NCI-H2227 (cell line): ENCODE data around the gene PTPRJ.
"Not testable (repeated sequence)": the region's sequence is repeated elsewhere in the genome, so short reads cannot be mapped to it uniquely, and the experiment has no call there.

Source experiments
- DNase-seq: peaks from one replicate; lab custom pipeline; 2025; ENCODE audit not compliant: unreplicated experiment; lab: John Stamatoyannopoulos, UW

The PTPRJ gene

DNA sequence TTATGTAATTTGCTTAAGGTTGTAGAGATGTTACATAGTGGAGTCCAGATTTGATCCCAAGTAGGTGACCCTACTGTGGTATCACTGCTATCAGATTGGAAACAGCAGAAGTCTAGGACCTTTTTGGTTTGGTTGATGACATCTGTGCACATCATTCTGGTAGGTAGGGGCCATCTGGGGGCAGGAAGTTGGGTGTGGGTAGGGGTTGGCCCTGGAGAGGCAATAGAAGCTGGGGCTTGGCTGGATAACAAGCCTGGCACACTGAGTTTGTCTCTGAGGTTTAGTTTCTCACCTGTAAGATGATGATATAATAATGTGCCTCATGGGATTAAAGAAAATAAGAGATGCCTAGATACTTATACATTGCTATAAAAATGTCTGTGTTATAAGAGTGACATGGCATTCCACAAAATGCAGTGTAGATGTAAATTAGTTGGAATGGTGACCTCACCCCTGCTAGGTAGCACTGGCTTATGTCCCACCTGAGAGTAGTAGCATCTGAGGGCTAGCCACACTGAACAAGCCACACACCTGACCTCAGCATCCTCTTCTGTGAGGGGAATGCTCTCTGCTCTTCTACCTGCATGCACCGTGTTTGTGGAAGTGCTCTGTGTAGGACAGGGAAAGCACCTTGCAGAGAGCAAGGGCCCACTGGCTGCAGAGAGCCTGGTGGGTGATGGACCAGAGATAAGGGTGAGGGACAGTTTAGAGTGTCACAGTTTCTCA is 36.9 kb downstream of the PTPRJ start:
- no peak for DNase-seq

DNA sequence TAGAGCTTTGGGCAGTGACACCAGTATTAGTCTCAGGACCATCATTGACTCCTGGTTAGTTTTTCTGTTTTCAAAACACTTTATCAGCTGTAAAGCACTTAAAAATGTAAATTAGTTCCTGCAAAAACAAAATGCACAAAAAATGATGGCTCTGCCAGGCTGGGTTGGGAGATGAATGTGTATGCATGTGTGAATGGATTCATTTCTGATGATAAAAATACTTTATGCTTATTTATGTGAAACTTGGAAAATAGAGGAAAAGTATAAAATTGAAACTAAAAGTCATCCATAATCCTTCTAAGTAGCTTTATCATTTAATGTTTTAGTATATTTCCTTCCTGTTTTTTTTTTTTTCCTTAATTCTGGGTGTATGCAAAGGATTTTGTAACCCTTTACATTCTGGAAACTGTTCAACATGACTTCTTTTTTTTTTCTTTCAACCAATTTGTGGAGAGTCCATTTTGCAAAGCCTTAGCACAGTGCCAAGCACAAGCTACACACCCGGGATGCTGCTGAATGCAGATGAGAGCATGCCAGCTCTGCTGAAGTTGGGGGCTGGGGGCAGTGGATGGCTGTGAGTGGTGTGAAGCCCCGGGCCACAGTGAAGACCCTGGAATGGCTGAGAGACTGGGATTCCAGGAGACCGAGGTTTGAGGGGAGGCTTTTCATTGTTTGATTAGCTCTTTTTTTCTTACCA is 37.6 kb downstream of the PTPRJ start:
- no peak for DNase-seq

DNA sequence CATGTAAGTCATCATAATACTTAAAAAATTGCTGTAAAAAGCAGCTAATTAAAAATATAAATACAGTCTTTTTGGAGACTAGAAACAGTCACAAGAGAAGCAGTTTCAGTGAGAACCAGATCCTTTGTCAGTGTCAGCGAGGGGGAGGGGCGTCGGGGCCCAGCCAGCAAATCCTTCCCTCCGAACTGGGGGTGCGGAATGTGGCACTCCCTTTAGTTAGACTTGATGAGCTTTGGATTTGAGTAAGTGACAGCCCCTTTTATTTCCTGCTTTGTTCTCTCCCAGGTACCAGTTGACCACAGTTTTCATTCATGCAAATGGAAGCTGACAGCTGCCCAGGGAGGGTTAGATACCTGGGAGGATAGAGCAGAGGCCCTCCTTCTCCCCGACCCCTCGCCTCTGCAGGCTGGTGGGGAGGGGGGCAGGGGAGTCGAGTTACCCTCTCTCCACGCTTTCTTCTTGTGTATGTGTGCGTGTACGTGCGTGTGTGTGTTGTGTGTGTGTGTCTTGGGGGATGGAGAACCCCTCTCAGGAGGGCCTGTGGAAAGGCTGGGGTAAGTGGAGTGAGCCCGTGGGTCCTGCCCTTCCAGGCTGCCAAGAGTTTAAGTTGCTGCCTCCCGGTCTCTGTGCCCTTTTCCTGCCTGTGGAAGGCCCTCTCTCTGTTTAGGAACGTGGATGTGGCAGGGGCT is 38.3 kb downstream of the PTPRJ start:
- peak; percentile 54 for DNase-seq

DNA sequence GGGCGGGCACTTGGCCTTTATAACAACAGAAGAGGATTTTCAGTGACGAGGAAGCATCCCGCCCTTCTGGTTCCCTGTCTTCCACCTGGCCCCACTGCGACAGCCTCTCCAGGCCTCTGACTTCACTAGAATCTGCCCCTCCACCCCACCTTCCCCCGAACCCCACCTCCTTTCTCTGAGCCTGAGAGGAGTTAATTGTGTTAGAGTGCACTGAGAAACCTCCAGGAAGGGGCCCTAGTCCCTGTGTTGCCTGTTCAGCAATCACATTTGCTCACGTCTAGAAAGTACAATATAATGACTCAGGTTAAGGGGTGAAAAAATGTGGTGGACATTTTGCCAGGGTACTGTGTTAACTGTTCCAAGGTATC is 38.8 kb downstream of the PTPRJ start:
- peak; percentile 65 for DNase-seq

DNA sequence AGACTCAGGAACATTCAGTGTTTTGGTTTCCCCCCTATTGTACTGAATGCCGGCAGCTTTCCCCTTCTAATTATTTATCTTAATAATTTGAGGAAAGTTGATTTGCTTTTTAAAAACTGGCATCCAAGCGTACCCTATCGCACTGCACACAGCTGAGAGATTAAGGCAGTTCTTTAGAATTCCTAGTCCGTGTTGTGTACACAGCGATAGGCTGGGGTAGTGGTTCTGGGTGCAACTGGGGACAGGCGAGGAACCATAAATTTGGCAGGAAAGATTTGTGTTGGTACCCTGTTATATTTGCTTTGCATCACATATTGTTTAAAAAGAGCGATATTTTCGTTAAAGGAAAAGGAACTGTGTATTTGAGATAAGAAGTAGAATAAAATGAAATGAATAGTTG is 39.2 kb downstream of the PTPRJ start:
- no peak for DNase-seq

DNA sequence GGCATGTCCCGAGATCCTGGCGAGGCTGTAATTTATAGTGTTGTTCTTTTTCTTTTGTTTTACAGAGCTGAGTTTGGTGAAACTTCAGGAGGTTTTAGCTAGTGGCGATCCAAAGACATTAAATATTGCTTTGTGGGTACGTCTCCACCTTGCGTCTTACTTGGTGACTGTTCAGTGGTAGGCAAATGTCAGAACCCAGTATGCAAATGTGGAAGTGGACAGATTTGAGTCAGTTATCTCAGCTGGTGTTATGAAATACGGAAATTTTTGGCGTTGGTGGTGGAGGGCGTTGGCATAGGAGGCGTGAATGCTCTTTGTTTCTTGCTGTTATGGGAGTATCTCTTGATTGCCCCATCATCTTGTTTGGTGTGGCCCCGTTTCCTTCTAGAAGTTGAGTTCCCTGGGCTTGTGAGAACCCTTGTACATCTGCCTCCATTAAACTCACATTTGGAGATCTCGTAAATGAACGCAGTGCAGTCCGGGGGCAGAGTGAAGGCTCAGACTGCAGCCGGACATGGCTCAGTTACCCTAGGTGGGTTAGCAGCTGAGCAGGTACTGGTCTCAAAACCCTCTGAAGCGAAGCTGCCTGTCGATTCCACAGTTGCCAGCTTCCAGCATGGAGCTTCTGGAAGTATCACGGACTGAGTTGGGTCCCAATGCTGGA is 39.9 kb downstream of the PTPRJ start:
- DNase-seq: no peak

DNA sequence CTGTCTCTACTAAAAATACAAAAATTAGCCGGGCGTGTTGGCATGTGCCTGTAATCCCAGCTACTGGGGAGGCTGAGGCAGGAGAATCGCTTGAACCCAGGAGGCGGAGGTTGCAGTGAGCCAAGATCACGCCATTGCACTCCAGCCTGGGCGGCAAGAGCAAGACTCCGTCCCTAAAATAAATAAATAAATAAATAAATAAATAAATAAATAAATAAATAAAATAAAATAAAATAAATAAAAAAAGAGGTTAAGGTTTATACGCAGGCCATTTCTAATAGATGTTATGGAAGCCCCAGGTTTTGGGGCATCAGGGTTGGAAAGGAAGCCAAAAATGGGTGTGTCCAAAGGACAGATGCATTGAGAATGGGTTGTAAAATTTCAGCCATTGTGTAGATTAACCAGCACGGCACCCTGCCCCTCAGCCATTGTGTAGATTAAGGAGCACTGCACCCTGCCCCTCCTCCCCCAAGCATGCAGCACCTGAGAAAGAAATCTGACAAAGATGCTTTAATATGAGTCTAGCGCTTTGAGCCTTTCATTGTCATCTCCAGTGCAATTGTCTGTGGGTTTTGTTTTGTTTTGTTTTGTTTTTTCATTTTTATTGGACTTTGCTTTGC is 41.0 kb downstream of the PTPRJ start:
- not testable (repeated sequence) for DNase-seq

DNA sequence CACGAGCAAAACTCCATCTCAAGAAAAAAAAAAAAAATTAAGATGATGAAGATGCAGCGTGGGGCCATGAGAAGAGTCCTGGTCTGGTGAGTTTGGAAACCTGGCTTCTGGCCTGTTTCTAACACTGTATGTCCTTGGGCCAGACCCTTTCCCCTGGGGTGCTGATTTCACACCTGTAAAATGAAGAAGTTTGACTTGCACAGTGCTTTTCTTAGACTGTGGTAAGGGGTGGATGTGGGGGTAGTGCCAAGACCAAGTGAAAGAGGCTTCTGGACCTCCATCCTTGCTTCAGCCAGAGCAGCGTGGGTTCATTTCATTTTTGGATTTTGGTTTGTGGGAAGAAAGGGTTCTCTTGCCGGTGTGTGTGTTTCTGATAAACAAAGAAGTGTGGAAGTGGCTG is 42.1 kb downstream of the PTPRJ start:
- no peak for DNase-seq

DNA sequence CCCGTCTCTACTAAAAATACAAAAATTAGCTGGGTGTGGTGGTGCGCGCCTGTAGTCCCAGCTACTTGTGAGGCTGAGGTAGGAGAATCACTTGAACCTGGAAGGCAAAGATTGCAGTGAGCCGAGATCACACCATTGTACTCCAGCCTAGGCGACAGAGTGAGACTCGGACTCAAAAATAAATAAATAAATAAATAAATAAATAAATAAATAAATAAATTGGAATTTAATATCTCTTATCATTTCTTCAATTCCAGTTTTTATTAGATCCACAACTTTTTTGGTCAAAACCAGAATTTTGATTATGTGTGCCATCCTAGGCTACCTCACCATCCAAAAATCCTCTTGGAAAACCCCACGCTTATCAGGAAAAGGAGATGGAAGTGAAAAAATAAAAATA is 43.2 kb downstream of the PTPRJ start:
- not testable (repeated sequence) for DNase-seq

DNA sequence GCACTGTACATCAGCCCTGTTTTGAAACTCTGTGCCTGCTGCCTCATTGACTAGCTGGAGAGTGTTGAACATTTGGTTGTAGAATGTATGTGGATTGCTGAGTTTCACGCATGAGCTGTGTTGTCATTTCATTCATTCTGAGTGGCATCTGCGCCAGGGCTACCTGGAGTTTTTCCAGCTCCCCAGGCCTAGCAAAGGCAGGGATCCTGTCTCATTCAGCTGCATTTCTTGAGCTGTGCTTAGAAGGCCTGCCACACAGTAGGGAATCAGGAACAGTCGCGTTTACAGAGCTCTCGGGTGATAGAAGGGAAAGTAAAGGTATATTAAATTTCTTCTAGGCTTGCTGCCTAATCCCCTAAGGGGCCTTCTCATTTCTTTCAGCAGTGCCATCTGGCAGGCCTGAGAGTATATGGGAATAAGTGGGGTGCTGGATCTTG is 44.3 kb downstream of the PTPRJ start:
- no peak for DNase-seq

DNA sequence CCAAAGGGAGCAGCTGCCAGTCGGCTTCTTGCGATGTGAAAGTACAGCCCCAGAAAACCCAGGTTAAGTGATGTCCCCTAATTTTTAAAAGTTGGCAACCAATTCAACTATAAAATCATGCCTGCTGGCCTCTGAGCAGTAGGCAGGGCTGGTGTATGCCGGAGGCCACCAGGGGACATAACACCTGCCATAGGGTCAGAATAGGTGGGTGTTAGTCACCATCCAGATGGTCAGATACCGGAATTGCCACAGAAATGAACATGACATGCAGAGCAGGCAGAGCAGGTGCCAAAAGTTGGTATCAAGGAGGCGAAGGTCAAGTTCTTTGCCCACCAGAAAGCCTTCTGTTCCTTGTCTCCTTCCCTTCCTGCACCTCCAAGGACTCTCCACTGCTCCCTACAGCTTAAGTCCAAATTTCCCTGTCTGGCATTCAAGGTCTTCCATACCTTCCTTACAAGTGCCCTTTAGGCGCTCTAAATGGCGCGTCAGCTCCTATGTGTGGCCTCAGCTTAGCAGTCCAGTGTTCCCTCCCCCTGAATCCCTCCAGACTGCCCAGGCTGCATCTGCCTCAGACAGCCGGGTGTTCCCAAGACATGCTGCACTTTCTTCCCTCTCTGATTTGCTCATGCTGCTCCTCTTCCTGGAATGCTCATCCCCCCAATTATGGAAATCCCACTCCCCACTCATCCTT is 45.1 kb downstream of the PTPRJ start:
- no peak for DNase-seq

DNA sequence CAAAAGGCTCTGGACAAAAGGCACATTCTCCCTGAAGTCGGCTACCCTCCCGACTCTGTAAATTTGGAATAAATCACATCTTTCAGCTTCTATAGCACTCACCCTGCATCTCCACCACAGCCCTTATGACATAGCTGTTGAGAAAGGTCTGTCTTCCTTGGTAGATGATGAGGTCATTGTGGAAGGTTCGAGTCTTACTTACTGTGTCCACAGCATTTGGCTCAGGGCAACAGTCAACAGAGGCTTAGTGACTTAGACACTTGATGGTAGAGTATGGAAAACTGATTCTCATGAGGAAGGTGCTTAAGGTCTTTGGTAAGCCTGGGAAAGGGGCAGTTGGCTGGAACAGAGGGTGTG is 45.6 kb downstream of the PTPRJ start:
- DNase-seq: no peak

DNA sequence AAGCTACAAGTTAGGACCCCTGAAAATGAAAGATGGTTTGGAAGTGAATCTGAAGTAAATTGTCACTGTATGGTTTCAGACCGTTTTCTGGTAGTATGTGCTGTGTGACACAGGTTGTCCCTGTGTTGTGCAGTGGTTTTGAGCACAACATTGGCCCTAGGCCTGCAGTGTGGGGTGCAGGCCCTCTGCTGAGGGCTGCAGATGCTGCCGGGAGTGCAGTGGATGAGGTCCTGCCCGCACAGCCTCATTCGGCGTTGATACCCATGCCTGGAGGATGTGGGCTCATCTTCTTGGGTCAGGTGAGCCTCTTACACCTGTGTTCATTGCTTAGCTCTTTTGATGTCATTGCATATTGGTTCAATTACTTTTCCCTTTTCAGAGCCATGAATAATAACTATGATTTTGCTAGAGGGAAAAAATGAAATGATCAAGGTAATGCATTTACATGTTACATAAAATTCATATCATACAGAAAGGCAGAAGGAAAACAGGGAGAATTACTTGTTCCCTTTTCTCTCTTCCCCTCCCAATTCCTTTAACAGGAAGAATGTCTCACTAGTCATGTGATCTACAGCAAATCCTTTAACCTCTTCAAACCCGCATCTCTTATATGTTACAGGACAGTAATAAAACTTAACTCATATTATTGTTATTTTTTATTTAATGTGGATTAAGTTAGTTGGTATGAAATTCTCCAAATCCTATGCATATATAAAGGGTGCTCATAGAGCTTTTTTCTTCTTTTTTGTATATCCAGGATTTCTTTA is 48.7 kb downstream of the PTPRJ start:
- no peak for DNase-seq

DNA sequence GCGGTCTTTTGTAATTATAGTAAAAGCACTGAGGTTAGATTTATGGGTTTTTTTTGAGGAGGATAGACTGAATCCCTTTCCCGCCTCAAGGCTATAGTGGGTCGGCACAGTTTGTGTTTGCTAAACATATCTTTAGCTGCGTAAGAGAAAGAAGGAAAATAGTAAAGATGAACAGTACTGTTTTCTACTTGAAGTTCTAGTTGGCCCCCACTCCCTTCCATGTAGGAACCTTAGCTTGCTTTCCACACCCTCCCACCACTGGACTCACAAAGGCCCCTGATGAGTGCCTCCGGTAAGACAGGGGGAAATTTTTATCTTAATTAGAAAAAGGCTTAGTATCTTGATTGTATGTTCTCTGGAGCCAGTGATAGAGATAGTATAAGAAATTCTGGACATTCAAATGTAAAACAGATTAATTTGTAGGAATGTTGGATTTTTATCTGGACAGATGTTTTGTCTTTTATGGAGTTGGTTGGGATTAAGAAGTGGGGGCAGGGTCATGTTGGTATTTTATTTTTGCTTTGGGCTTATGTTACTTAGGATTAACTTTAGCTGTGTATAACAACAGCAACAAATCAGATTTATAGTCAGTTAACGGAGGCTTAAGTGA is 49.4 kb downstream of the PTPRJ start:
- no peak for DNase-seq

DNA sequence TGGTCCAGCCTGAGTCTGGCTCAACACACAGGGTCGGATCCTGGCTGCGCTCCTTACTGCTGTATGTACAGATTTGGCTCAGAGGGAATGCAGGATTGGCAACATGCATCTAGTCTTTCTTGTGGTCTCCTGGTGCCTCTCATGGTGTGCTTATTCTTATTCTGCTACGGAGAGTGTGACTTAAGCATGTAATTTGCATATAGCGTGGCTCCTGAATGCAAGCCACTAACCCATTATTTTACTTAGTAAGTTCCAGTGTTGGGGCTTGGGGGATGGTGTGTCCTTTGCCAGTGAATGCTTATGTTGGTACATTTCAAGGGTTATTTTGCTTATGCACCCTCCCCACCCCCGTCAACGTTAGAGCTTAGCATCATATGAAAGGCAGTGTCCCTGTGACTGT is 51.2 kb downstream of the PTPRJ start:
- no peak for DNase-seq

DNA sequence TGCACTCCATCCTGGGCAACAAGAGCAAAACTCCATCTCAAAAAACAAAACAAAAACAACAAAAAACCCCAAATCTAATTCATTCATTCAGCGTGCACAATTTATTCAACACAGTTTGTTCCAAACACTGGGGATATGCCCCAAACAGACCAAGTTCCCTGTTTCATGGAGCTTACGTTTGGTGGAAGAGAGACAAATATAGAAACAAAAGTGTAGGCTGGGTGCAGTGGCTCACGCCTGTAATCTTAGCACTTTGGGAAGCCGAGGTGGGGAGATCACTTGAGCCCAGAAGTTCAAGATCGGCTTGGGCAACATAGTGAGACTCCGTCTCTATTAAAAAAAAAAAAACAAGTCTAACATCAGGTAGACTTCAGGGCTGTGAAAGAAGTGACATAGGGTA is 52.4 kb downstream of the PTPRJ start:
- no peak for DNase-seq

DNA sequence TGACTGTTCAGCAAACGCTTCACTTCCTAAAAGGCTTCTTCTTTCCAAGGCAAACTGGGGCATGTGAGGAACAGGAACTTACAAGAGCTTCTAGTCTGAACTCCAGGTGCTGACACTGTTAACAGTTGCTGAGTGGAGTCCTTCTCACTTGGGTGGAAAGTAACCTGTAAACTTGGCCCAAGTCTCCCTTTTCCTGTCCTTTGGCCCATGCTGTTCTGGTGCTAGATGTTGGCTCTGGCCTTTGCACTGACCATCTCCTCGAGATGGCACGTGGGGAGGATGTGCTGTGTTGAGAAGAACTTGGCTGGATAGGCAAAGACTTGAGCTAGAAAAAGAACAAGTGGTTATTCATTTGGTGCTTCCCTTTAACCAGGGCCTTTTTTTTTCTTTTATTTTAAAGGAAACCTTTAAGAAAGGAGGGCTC is 53.6 kb downstream of the PTPRJ start:
- DNase-seq: no peak

DNA sequence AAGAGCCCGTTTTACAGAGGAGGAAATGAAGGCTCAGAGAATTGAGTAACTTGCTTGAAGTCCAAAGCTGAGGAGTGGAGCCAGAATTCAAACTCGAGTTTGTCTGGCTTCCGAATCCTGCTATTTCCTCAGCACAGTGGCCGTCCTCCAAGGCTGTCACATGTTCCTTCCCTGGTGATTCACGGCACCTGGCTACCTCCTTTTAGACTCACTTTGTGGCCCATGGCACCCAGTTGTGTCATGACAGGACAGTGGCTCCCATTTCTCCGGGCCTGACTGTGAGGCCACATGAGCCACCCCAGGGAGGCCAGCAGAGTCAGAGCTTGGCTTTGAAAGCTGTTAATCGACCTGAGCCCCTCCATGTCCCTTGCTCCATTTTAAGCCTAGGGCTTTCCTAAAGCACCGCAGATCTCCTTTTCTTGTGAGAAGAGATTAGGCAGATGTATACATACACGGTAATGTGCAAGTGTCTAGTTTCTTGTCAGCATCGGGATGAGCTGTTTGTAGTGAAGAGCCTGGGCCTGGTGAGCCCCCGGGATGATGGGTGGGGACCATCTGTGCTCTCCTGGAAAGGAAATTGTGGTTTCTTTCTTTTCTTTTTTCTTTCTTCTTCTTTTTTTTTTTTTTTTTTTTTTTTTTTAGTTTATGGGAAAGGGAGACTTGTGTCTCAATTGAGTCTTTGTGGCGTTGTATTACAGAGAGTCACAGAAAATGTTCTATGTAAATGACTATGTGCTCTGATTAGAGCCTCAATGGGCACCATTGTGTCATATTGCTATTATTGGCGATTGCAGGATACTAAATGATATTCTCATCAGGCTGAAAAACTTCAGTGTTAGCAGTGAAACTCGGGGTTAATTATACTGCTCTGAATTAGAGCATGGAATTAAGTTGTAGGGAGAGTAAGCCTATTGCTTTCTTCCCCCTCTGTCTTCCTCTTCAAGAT is 54.8 kb downstream of the PTPRJ start:
- no peak for DNase-seq
